Kidney (tissue), 14 donors: Measurements from ENCODE around the gene SPEN. TPM values are rescaled to one million over a fixed set of nuclear protein-coding genes. Genes with fewer than 3 reads are reported as not detected.
"Not testable (repeated sequence)": the region's sequence is repeated elsewhere in the genome, so short reads cannot be mapped to it uniquely, and the experiment has no call there.

ENCODE experiments used
- DNase-seq, 5 donors: peaks; one replicate each; pipeline ENCODE4 v3.0.0-alpha.2; 2013 to 2020
- FAIRE-seq: peaks from 2 replicates; lab custom pipeline; 2012; peaks lifted over from hg19 to GRCh38; lab: Jason Lieb, UNC
- H3K27ac ChIP-seq, 2 donors: one replicate each; pipeline ENCODE4 v1.7.0; 2013; ENCODE audit warnings: low read depth in 2 of 2, low read length in 2 of 2, inconsistent platforms in 1 of 2
- H3K27me3 ChIP-seq: one replicate; pipeline ENCODE4 v1.7.1; 2013; ENCODE audit warnings: low read length, inconsistent platforms; ENCODE audit not compliant: control insufficient read depth, insufficient read depth
- H3K36me3 ChIP-seq, 3 donors: one replicate each; pipeline versions ENCODE4 v1.7.0 to v1.7.1; 2013; ENCODE audit warnings: low read length in 3 of 3, control low read depth in 1 of 3, inconsistent platforms in 1 of 3; ENCODE audit not compliant: insufficient read depth in 3 of 3, control insufficient read depth in 2 of 3
- H3K4me1 ChIP-seq, 3 donors: one replicate each; pipeline versions ENCODE4 v1.7.0 to v1.7.1; 2013; ENCODE audit warnings: low read length in 3 of 3, inconsistent platforms in 1 of 3, low read depth in 1 of 3; ENCODE audit not compliant: control insufficient read depth in 2 of 3, insufficient read depth in 2 of 3
- H3K4me3 ChIP-seq, 3 donors: one replicate each; pipeline versions ENCODE4 v1.7.0 to v1.8.1; 2013; ENCODE audit warnings: low read length in 3 of 3, control low read depth in 1 of 3, inconsistent platforms in 1 of 3
- H3K9ac ChIP-seq, 3 donors: one replicate each; pipeline versions ENCODE4 v1.7.0 to v1.7.1; 2013; ENCODE audit warnings: low read length in 3 of 3, control low read depth in 1 of 3, inconsistent platforms in 1 of 3
- H3K9me3 ChIP-seq, 3 donors: one replicate each; pipeline versions ENCODE4 v1.7.0 to v1.7.1; 2013; ENCODE audit warnings: low read length in 3 of 3, control low read depth in 1 of 3, inconsistent platforms in 1 of 3; ENCODE audit not compliant: control insufficient read depth in 2 of 3, insufficient read depth in 1 of 3
- CTCF ChIP-seq: IDR thresholded peaks from 3 replicates; pipeline ENCODE4 v1.5.1; 2012; ENCODE audit warnings: mild to moderate bottlenecking, moderate library complexity, borderline replicate concordance; ENCODE audit not compliant: insufficient read depth; ENCODE audit errors: extremely low read depth
- intact Hi-C: fragments of 100-400 bp; cut with DNase I; formaldehyde crosslinking; loops from one replicate; pipeline ENCODE4 v1.11.1; 2022
- polyA plus RNA-seq: library from polyadenylated mRNA; stranded (reverse); fragments of 350-450 nt; fragmentation: Illumina TruSeq; extraction: RNeasy Lipid Tissue Mini Kit (QIAGEN cat#74804); gene quantifications from one replicate; pipeline ENCODE4 v1.2.3, GENCODE V29; 2014; ENCODE audit warnings: low read depth, low replicate concordance; ENCODE audit not compliant: insufficient read depth
- total RNA-seq: library from RNA; stranded (reverse); fragmentation: NEBNext Ultra II Directional; extraction: Animal tissue kit (Norgen Biotek cat#: 25700); gene quantifications from one replicate; pipeline ENCODE4 v1.2.1, GENCODE V29; 2021
- donor health status: control.
- donor health status: control.
- donor health status: control.
- donor health status: control.
- donor health status: control.
- donor health status: DM: yes; HTN: yes; CAD: no.
- donor health status: Normal renal cell carcinoma (clear cell type).

The SPEN gene
- total and polyA plus RNA-seq, 2 donors from 2014 or later, result 9.4 to 70.7 TPM

DNA sequence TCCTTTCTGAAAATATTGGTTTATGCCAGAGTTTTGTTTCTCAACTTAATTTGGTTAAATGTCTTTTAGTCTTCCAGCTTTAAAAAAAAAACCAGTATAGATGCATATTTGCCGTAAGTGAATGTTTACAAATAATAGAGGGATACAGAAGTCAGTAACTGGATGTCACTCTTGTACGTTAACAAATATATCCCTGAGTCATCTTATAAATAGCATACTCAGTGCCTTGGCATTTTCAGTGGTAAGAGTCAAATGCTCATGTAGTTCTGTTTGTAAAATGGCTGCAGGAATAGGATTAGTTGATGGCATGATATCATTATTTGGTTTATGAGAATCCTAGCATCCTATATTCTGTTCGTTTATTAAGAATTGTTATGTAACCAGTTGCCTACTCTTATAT is 55.4 kb downstream of the SPEN start:
- intact Hi-C loops, result no loop called here
- H3K4me1 ChIP-seq, result no peaks in the 10 kb centered on the region
- no peak overlapping the region for H3K27ac ChIP-seq
- H3K36me3 ChIP-seq, result no peaks in the 10 kb centered on the region
- FAIRE-seq, result no peak
- DNase-seq, result no peak
- no peak for TF ChIP-seq CTCF
- H3K9me3 ChIP-seq, result no peaks in the 10 kb centered on the region
- no peaks in the 10 kb centered on the region for H3K27me3 ChIP-seq
- no peak overlapping the region for H3K4me3 ChIP-seq
- no peak overlapping the region for H3K9ac ChIP-seq

GRCh38 chr1:15908597-15908996 is 61.1 kb downstream of the SPEN start:
- Histone ChIP-seq H3K4me3 (no peak overlapping the region), H3K27me3 (no peaks in the 10 kb centered on the region), H3K27ac (no peak overlapping the region), H3K9me3 (no peaks in the 10 kb centered on the region), H3K4me1 (no peaks in the 10 kb centered on the region), H3K9ac (no peak overlapping the region), H3K36me3 (peaks cover 0 to 13% (median 6%) of the 10 kb centered on the region in 3 donors)
- TF ChIP-seq CTCF, result no peak
- DNase-seq (no peak), FAIRE-seq (no peak)
- intact Hi-C loops, result no loop called here

- Histone ChIP-seq H3K27me3 (no peaks in the 10 kb centered on the region), H3K4me3 (no peak overlapping the region), H3K9me3 (no peaks in the 10 kb centered on the region), H3K9ac (no peak overlapping the region), H3K4me1 (no peaks in the 10 kb centered on the region), H3K36me3 (peaks cover 0 to 16% (median 6%) of the 10 kb centered on the region in 3 donors), H3K27ac (no peak overlapping the region)
- intact Hi-C loops, result no loop called here
- no peak for TF ChIP-seq CTCF
- DNase-seq, result no peak
- FAIRE-seq, result no peak
Measured at GRCh38 chr1:15911141-15911540, 63.6 kb downstream of the SPEN start.

GRCh38 chr1:15911927-15912326 is 64.4 kb downstream of the SPEN start:
- H3K36me3 ChIP-seq, result peaks cover 0 to 23% (median 6%) of the 10 kb centered on the region in 3 donors

GRCh38 chr1:15913607-15914006 is 66.1 kb downstream of the SPEN start:
- H3K9me3 ChIP-seq, H3K27me3 ChIP-seq, intact Hi-C loops, H3K4me1 ChIP-seq, DNase-seq, H3K4me3 ChIP-seq, H3K27ac ChIP-seq, FAIRE-seq, H3K9ac ChIP-seq: not testable (repeated sequence)
- peaks cover 0 to 31% (median 8%) of the 10 kb centered on the region in 3 donors for H3K36me3 ChIP-seq

More at GRCh38 chr1:15911927-15912326, 64.4 kb downstream of the SPEN start:
- intact Hi-C loops, result no loop called here
- no peak for TF ChIP-seq CTCF
- no peaks in the 10 kb centered on the region for H3K4me1 ChIP-seq
- FAIRE-seq (no peak), DNase-seq (peak in 2 of 5 donors; percentile 14 to 25)
- H3K9ac ChIP-seq, result no peak overlapping the region
- H3K4me3 ChIP-seq, result no peak overlapping the region
- no peaks in the 10 kb centered on the region for H3K27me3 ChIP-seq
- H3K9me3 ChIP-seq, result no peaks in the 10 kb centered on the region
- H3K27ac ChIP-seq, result no peak overlapping the region
